GM12878 (cell line): ENCODE measurements around the gene TTLL13. TPM values are rescaled to one million over a fixed set of nuclear protein-coding genes. Genes with fewer than 3 reads are reported as not detected.

Experiments used
- ATAC-seq: fragments of 200-7000 bp; cut with Tn5 transposase; 3 replicates; pipeline ENCODE4 v1.9.1; 2020; ENCODE audit warnings: mild to moderate bottlenecking, moderate library complexity
- BruUV-seq: library from RNA; stranded (reverse); fragments of 400-500 nt; replicated peaks from 2 replicates; lab custom pipeline; 2021; lab: Mats Ljungman, UMichigan
- CTCF ChIA-PET: fragments of 300-600 bp; sonication (Branson Sonifier 250); formaldehyde crosslinking; extraction: SDS; loops from one replicate; lab custom pipeline; 2021; ENCODE audit warnings: inconsistent platforms; lab: Yijun Ruan, JAX
- POLR2A ChIA-PET: fragments of 350-600 bp; formaldehyde crosslinking; extraction: SDS; loops from one replicate; lab custom pipeline; 2021; ENCODE audit warnings: inconsistent platforms; lab: Charles Lee
- RAD21 ChIA-PET: fragments of 300-600 bp; sonication (Branson Sonifier 250); formaldehyde crosslinking; loops from one replicate; lab custom pipeline; 2023; ENCODE audit warnings: antibody characterized with exemption; ENCODE audit not compliant: unreplicated experiment; lab: Charles Lee
- SMC1A ChIA-PET: fragments of 300-600 bp; sonication (Branson Sonifier 250); formaldehyde crosslinking; loops from one replicate; lab custom pipeline; 2023; ENCODE audit not compliant: unreplicated experiment, uncharacterized antibody; lab: Charles Lee
- DNase-seq: peaks from one replicate; pipeline ENCODE4 v3.0.0-alpha.2; 2011; ENCODE audit warnings: low read depth, low spot score
- FAIRE-seq: peaks from 3 replicates; lab custom pipeline; 2011; peaks lifted over from hg19 to GRCh38; lab: Jason Lieb, UNC
- H2AFZ ChIP-seq: 2 replicates; pipeline ENCODE4 v1.6.0; 2011; ENCODE audit warnings: low read depth, low read length, control low read depth; ENCODE audit not compliant: control insufficient read depth
- H3K27ac ChIP-seq: 2 replicates; pipeline ENCODE4 v1.5.1; 2011; ENCODE audit warnings: control low read depth; ENCODE audit not compliant: control insufficient read depth, insufficient read depth
- H3K27me3 ChIP-seq, 2 experiments: replicated peaks in 1 of 2; 2 replicates each; pipeline versions ENCODE4 v1.6.0 to v1.6.1; 2011; ENCODE audit warnings: low read length in 1 of 2; ENCODE audit not compliant: control insufficient read depth in 2 of 2, insufficient read depth in 2 of 2
- H3K36me3 ChIP-seq, 2 experiments: 2 replicates each; pipeline ENCODE4 v1.5.1; 2011; ENCODE audit warnings: low read length in 1 of 2; ENCODE audit not compliant: control insufficient read depth in 2 of 2, insufficient read depth in 2 of 2
- H3K4me1 ChIP-seq: 2 replicates; pipeline ENCODE4 v1.6.1; 2011; ENCODE audit warnings: mild to moderate bottlenecking, low read length, moderate library complexity, mixed read lengths; ENCODE audit not compliant: control insufficient read depth, insufficient read depth
- H3K4me2 ChIP-seq: 2 replicates; pipeline ENCODE4 v1.6.0; 2011; ENCODE audit warnings: control low read depth; ENCODE audit not compliant: control insufficient read depth, insufficient read depth
- H3K4me3 ChIP-seq: fragments of 200-600 bp; sonication (generic); 2 replicates; pipeline ENCODE4 v1.5.1; 2016
- H3K79me2 ChIP-seq: 2 replicates; pipeline ENCODE4 v1.6.0; 2011; ENCODE audit warnings: low read length; ENCODE audit not compliant: control insufficient read depth, insufficient read depth
- H3K9ac ChIP-seq: 2 replicates; pipeline ENCODE4 v1.8.0; 2011; ENCODE audit warnings: low read length, control low read depth, mixed read lengths; ENCODE audit not compliant: control insufficient read depth, insufficient read depth
- H3K9me3 ChIP-seq: replicated peaks from 3 replicates; pipeline ENCODE4 v1.5.1; 2011; ENCODE audit warnings: mild to moderate bottlenecking, low read length; ENCODE audit not compliant: control insufficient read depth, insufficient read depth
- H4K20me1 ChIP-seq: 2 replicates; pipeline ENCODE4 v1.6.0; 2011; ENCODE audit not compliant: control insufficient read depth, insufficient read depth
- CREB1 ChIP-seq: IDR thresholded peaks from 2 replicates; pipeline ENCODE4 v1.6.1; 2012; ENCODE audit warnings: low read depth, mild to moderate bottlenecking, inconsistent platforms
- EZH2 ChIP-seq: IDR thresholded peaks from 2 replicates; pipeline ENCODE4 v1.6.1; 2012; ENCODE audit warnings: low read depth, mild to moderate bottlenecking, control low read depth, inconsistent platforms, low read length, borderline replicate concordance; ENCODE audit not compliant: control insufficient read depth
- HDAC2 ChIP-seq: fragments of 200-600 bp; sonication (generic); IDR thresholded peaks from 2 replicates; pipeline ENCODE4 v1.6.1; 2017
- MEF2B ChIP-seq: fragments of 450-650 bp; IDR thresholded peaks from 2 replicates; pipeline ENCODE4 v1.6.1; 2018; ENCODE audit warnings: mild to moderate bottlenecking, moderate library complexity; ENCODE audit not compliant: partially characterized antibody, poor library complexity, severe bottlenecking
- RCOR1 ChIP-seq: conservative IDR thresholded peaks from 2 replicates; pipeline ENCODE4 v1.6.1; 2012; ENCODE audit warnings: low read depth, low read length, improper control_type of control experiment
- SPI1 ChIP-seq: IDR thresholded peaks from 2 replicates; pipeline ENCODE4 v1.6.1; 2011; ENCODE audit warnings: low read depth, mild to moderate bottlenecking, low read length, moderate library complexity, borderline replicate concordance; ENCODE audit not compliant: insufficient read depth
- STAT3 ChIP-seq: IDR thresholded peaks from 2 replicates; pipeline ENCODE4 v1.6.1; 2011; ENCODE audit warnings: low read depth, low read length, improper control_type of control experiment
- ZBTB40 ChIP-seq: fragments of 450-650 bp; IDR thresholded peaks from 2 replicates; pipeline ENCODE4 v1.6.1; 2016; ENCODE audit warnings: mild to moderate bottlenecking, moderate library complexity, borderline replicate concordance
- WGBS: methylation state at CpG from one replicate; pipeline ENCODE4 v1.1.6; 2016; ENCODE audit warnings: low lambda C conversion rate; ENCODE audit not compliant: insufficient replicate concordance, insufficient coverage; ENCODE audit errors: missing lambda C conversion rate; 5-methylcytosine and 5-hydroxymethylcytosine counted together
- in situ Hi-C: fragments of 300-500 bp; cut with MboI; formaldehyde crosslinking; loops from 9 replicates; pipeline ENCODE4 v1.14.3; 2018; ENCODE audit warnings: mixed read lengths
- intact Hi-C: fragments of 100-400 bp; cut with micrococcal nuclease; formaldehyde crosslinking; loops from one replicate; pipeline ENCODE4 v1.14.2; 2022; ENCODE audit not compliant: unreplicated experiment
- polyA plus RNA-seq, 11 experiments: library from polyadenylated mRNA; depleted of rRNA in 4 of 11; unstranded in 6 of 11; stranded (reverse) in 5 of 11; fragments of >200 nt; fragmentation: Nextera tagmentation in 4 of 11; fragmentation: Illumina TruSeq in 1 of 11; extraction: Ambion mirVana in 4 of 11; extraction: Trizol in 1 of 11; gene quantifications; 1 replicate in 1 of 11; 2 replicates in 10 of 11; pipeline versions ENCODE4 v1.2.1 to v1.2.3, GENCODE V29; 2011 to 2016; ENCODE audit warnings: inconsistent platforms in 2 of 11, missing spikeins in 2 of 11, low read depth in 1 of 11
- total RNA-seq, 4 experiments: library from RNA; depleted of rRNA in 3 of 4; stranded (reverse); fragments of >200 nt in 3 of 4; fragmentation: Illumina TruSeq in 1 of 4; extraction: Trizol in 1 of 4; gene quantifications; 2 replicates each; pipeline versions ENCODE4 v1.2.1 to v1.2.3, GENCODE V29; 2013 to 2021
- TF ChIP-seq, protein P1 (sequence below): fragments of 450-650 bp; IDR thresholded peaks from 2 replicates; pipeline ENCODE4 v1.6.1; 2014; ENCODE audit warnings: mild to moderate bottlenecking

The TTLL13 gene
- total and polyA plus RNA-seq, 10 of the 15 experiments (the other 5 are each of a cell fraction or from before 2014, with no cell fraction given): 0.03 to 0.32 (median 0.13) TPM; not detected in 1

DNA sequence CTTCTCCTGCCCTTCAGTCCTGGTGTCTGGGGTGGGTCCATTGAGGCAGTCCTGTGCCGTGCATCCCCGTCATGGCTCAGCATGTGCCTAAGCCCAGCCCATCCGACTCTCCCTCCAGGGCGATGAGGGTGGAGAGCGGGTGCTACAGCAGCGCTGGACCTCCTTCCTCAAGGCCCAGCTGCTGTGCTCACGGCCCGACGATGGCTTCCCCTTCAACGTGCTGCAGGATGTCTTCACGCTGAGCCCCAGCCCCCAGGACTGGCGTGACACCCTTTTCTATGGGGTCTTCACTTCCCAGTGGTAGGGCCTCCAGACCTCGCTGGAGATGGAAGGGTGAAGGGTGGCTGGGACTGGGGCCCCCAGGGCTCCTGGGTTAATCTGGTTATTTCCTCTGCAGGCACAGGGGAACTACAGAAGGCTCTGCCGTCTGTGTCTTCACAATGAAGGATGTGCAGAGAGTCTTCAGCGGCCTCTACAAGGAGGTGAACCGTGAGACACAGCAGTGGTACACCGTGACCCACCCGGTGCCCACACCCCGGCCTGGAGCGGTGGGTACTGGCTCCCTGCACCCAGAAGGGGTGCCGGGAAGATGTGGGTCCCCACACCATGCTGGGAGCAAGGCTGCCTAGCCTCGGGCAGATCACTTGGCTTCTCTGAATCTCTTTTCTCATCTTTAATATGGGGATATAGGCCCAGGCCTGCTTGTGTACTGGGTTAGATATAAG is 25.8 kb upstream of the TTLL13 start:
- ChIA-PET SMC1A (interaction anchor here (0.7 to 3.0 kb wide), 5 partner anchors 8 to 81 kb away, joined by 4 to 24 read pairs (median 5); partner anchors contain the start of genes CIB1 and GDPGP1), POLR2A (interaction anchor here (2.4 kb wide), 1 partner anchor 10 kb away, joined by 15 read pairs; the partner anchor contains the start of genes CIB1 and GDPGP1)
- no peak for FAIRE-seq
- intact Hi-C loops: no loop called here
- no peak overlapping the region for H2AFZ ChIP-seq
- no peak for DNase-seq
- H3K9ac ChIP-seq: no peak overlapping the region
- H3K4me3 ChIP-seq: no peak overlapping the region
- no peak for TF ChIP-seq EZH2
- TF ChIP-seq CREB1: no peak
- TF ChIP-seq MEF2B: no peak
- TF ChIP-seq HDAC2: no peak
- TF ChIP-seq SPI1: no peak
- TF ChIP-seq, all 136 proteins: peak for 0
- ChIA-PET RAD21 (interaction anchor here (1.4 to 3.6 kb wide), 2 partner anchors 8 to 61 kb away, joined by 4 to 25 read pairs; no protein-coding TSS in a partner anchor), CTCF (interaction anchor here (0.6 to 4.2 kb wide), 4 partner anchors 8 to 178 kb away, joined by 3 to 38 read pairs (median 3); partner anchors contain the start of genes CIB1 and GDPGP1)
- ATAC-seq: no peak
- in situ Hi-C loops: no loop called here
- WGBS: 91% methylated on average over 22 of the region's 22 CpGs
- no peak overlapping the region for H3K4me2 ChIP-seq
- H3K27ac ChIP-seq: no peak overlapping the region
- BruUV-seq: no TSS peak
- no peaks in the 10 kb centered on the region; the same call in 1 of the 2 replicates for H4K20me1 ChIP-seq
- peaks cover 11 to 13% of the 10 kb centered on the region in 2 experiments; a peak in 3 of 4 replicates for H3K36me3 ChIP-seq
- no peaks in the 10 kb centered on the region for H3K27me3 ChIP-seq
- peaks cover 2% of the 10 kb centered on the region; the same call in 1 of the 2 replicates for H3K4me1 ChIP-seq
- H3K79me2 ChIP-seq: no peaks in the 10 kb centered on the region
- no peaks in the 10 kb centered on the region for H3K9me3 ChIP-seq

DNA sequence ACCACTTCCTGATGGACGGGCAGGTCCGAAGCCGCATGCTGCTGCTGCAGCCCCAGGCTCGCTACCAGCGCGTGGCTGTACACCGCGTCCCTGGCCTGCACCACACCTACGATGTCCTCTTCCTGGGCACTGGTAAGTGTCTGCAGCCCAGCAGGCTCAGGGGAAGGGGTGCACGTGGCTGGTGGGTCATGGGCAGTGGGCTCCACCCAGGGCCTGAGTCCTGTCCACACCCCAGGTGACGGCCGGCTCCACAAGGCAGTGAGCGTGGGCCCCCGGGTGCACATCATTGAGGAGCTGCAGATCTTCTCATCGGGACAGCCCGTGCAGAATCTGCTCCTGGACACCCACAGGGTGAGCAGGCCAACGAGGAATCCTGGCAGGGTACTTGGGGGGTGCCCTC is 24.3 kb upstream of the TTLL13 start:
- TF ChIP-seq RCOR1: no peak
- TF ChIP-seq STAT3: no peak
- TF ChIP-seq, protein P1, sequence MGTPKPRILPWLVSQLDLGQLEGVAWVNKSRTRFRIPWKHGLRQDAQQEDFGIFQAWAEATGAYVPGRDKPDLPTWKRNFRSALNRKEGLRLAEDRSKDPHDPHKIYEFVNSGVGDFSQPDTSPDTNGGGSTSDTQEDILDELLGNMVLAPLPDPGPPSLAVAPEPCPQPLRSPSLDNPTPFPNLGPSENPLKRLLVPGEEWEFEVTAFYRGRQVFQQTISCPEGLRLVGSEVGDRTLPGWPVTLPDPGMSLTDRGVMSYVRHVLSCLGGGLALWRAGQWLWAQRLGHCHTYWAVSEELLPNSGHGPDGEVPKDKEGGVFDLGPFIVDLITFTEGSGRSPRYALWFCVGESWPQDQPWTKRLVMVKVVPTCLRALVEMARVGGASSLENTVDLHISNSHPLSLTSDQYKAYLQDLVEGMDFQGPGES: no peak
- TF ChIP-seq ZBTB40: no peak
- CTCF ChIA-PET: interaction anchor here (0.9 to 1.0 kb wide), 2 partner anchors 62 to 63 kb away, joined by 3 to 7 read pairs; no protein-coding TSS in a partner anchor
- in situ Hi-C loops: no loop called here

More for the DNA sequence above, 24.3 kb upstream of the TTLL13 start:
- H3K9me3 ChIP-seq: no peaks in the 10 kb centered on the region
- no peaks in the 10 kb centered on the region for H3K79me2 ChIP-seq
- H3K4me3 ChIP-seq: no peak overlapping the region
- ChIA-PET RAD21 (no interaction called here), SMC1A (no interaction called here), POLR2A (no interaction called here)
- H4K20me1 ChIP-seq: no peaks in the 10 kb centered on the region
- no TSS peak for BruUV-seq
- no peak overlapping the region for H3K4me2 ChIP-seq
- H2AFZ ChIP-seq: no peak overlapping the region
- DNase-seq: no peak
- H3K9ac ChIP-seq: no peak overlapping the region
- no peak overlapping the region for H3K27ac ChIP-seq
- 0 out of 2 replicates have a peak, but pooled peaks cover under 1% of the 10 kb centered on the region for H3K4me1 ChIP-seq
- intact Hi-C loops: no loop called here
- peaks cover 17 to 22% of the 10 kb centered on the region in 2 experiments; a peak in 3 of 4 replicates for H3K36me3 ChIP-seq
- ATAC-seq: no peak
- 93% methylated on average over 17 of the region's 17 CpGs for WGBS
- H3K27me3 ChIP-seq: no peaks in the 10 kb centered on the region
- FAIRE-seq: no peak
